Upper lobe of right lung (tissue), 1 donor: ENCODE data around the gene SLBP. TPM values are rescaled to one million over a fixed set of nuclear protein-coding genes. Genes with fewer than 3 reads are reported as not detected.
"Not testable (repeated sequence)": the region's sequence is repeated elsewhere in the genome, so short reads cannot be mapped to it uniquely, and the experiment has no call there.

Source experiments
- ATAC-seq: fragments of 200-7000 bp; cut with Tn5 transposase; one replicate; pipeline ENCODE4 v1.9.1; 2020; ENCODE audit warnings: mild to moderate bottlenecking, moderate library complexity
- DNase-seq: peaks from one replicate; pipeline ENCODE4 v3.0.0-alpha.2; 2020
- H3K27ac ChIP-seq: fragments of 200-600 bp; one replicate; pipeline ENCODE4 v1.8.0; 2022
- H3K27me3 ChIP-seq: fragments of 200-600 bp; one replicate; pipeline ENCODE4 v1.8.0; 2022; ENCODE audit warnings: mild to moderate bottlenecking
- H3K36me3 ChIP-seq: fragments of 200-600 bp; one replicate; pipeline ENCODE4 v1.8.0; 2022
- H3K4me1 ChIP-seq: fragments of 200-600 bp; one replicate; pipeline ENCODE4 v1.8.0; 2022
- H3K4me3 ChIP-seq: fragments of 200-600 bp; one replicate; pipeline ENCODE4 v1.8.0; 2022; ENCODE audit warnings: mild to moderate bottlenecking
- H3K9me3 ChIP-seq: fragments of 200-600 bp; one replicate; pipeline ENCODE4 v1.8.0; 2022
- CTCF ChIP-seq: fragments of 200-600 bp; IDR thresholded peaks from one replicate; pipeline ENCODE4 v1.8.0; 2022; ENCODE audit warnings: antibody characterized with exemption
- intact Hi-C: fragments of 100-400 bp; cut with DNase I; formaldehyde crosslinking; loops from one replicate; pipeline ENCODE4 v1.11.0; 2022
- total RNA-seq: library from RNA; stranded (reverse); fragmentation: NEBNext Ultra II Directional; extraction: Animal tissue kit (Norgen Biotek cat#: 25700); gene quantifications from one replicate; pipeline ENCODE4 v1.2.1, GENCODE V29; 2021
- donor health status: DM: no; HTN: yes; CAD: no; lungs with severe emphysema.

The SLBP gene
- total RNA-seq, 1 donor from 2014 or later: 32.8 TPM

DNA sequence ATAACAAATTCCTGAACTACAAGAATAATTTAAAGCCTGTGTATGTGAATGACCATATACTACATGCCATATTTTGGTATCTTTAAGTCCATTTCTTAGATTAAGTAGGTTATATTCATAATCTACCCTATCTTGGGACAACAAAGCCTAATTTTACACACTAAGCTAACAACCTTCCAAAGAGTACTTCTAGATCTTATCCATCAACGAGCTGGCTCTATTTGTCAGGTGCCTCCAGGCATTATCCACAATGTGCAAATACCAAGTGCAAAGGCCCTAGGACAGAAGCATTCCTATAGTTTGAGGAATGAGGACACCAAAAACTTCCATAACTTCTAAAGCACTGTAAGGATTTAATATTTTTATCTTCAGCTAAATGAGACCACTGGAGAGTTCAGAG lies 3.5 kb downstream of the SLBP start:
- no peak for TF ChIP-seq CTCF
- ATAC-seq (no peak), DNase-seq (no peak)
- Histone ChIP-seq H3K27me3 (no peaks in the 10 kb centered on the region), H3K36me3 (peaks cover 29% of the 10 kb centered on the region), H3K27ac (peak overlapping the region; percentile 1), H3K9me3 (no peaks in the 10 kb centered on the region), H3K4me3 (no peak overlapping the region), H3K4me1 (peaks cover 25% of the 10 kb centered on the region)
- intact Hi-C loops: no loop called here

GRCh38 chr4:1706358-1706757 lies 5.8 kb downstream of the SLBP start:
- intact Hi-C loops: no loop called here
- no peak overlapping the region for H3K27ac ChIP-seq
- no peak for ATAC-seq
- H3K4me3 ChIP-seq: no peak overlapping the region
- peaks cover 49% of the 10 kb centered on the region for H3K36me3 ChIP-seq
- H3K27me3 ChIP-seq: no peaks in the 10 kb centered on the region
- H3K4me1 ChIP-seq: peaks cover 21% of the 10 kb centered on the region
- peak; percentile 60 for DNase-seq
- no peak for TF ChIP-seq CTCF
- H3K9me3 ChIP-seq: no peaks in the 10 kb centered on the region

DNA sequence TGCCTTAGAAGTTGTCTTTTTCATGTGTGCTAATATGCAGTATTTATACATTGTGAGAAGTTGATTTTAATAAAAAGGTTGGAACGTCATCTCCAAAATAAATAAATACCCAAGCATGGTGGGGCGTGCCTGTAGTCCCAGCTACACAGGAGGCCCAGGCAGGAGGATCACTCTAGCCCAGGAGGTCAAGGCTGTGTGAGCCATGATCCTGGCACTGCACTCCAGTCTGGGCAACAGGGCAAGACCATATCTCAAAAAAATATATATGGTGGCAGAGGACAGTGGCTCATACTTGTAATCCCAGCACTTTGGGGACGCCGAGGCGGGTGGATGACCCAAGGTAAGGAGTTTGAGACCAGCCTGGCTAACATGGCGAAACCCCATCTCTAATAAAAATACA lies 6.4 kb downstream of the SLBP start:
- H3K9me3 ChIP-seq: no peaks in the 10 kb centered on the region
- H3K36me3 ChIP-seq: peaks cover 55% of the 10 kb centered on the region
- no peak overlapping the region for H3K27ac ChIP-seq
- intact Hi-C loops: no loop called here
- no peaks in the 10 kb centered on the region for H3K27me3 ChIP-seq
- peaks cover 16% of the 10 kb centered on the region for H3K4me1 ChIP-seq
- no peak for ATAC-seq
- H3K4me3 ChIP-seq: no peak overlapping the region
- TF ChIP-seq CTCF: no peak
- DNase-seq: peak; percentile 43

DNA sequence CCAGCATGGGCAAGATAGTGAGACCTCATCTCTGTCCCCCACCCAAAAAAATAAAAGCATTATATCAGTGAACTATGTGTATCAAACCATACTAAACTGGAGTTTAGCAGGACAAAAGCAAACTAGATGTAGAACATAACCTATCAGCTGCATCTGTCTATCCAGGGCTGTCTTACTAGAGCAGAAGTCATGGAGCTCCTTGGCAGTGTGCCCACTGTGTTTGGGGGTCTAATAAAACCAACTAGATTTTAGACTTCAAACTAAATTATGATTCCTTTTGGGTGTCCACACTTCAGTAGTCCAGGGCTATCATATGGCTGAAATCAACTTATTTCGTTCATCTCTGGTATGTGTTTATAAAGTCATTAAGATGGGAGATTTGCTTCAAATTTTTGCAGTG lies 8.3 kb downstream of the SLBP start:
- DNase-seq: no peak

GRCh38 chr4:1701671-1702070 lies 10.4 kb downstream of the SLBP start:
- ATAC-seq, H3K4me3 ChIP-seq, H3K4me1 ChIP-seq, H3K27ac ChIP-seq, H3K9me3 ChIP-seq, DNase-seq, H3K27me3 ChIP-seq, intact Hi-C loops: not testable (repeated sequence)
- peaks cover 92% of the 10 kb centered on the region for H3K36me3 ChIP-seq

More for the DNA sequence above, 8.3 kb downstream of the SLBP start:
- ATAC-seq: no peak
- no peaks in the 10 kb centered on the region for H3K9me3 ChIP-seq
- H3K27ac ChIP-seq: no peak overlapping the region
- intact Hi-C loops: no loop called here
- H3K4me1 ChIP-seq: peaks cover 5% of the 10 kb centered on the region
- H3K36me3 ChIP-seq: peaks cover 70% of the 10 kb centered on the region
- TF ChIP-seq CTCF: no peak
- H3K4me3 ChIP-seq: no peak overlapping the region
- H3K27me3 ChIP-seq: no peaks in the 10 kb centered on the region

GRCh38 chr4:1695913-1696312 lies 16.2 kb downstream of the SLBP start:
- Histone ChIP-seq H3K27me3 (no peaks in the 10 kb centered on the region), H3K4me3 (no peak overlapping the region), H3K27ac (no peak overlapping the region), H3K9me3 (no peaks in the 10 kb centered on the region), H3K36me3 (peaks cover 97% of the 10 kb centered on the region), H3K4me1 (no peaks in the 10 kb centered on the region)
- DNase-seq (no peak), ATAC-seq (no peak)
- intact Hi-C loops: no loop called here
- TF ChIP-seq CTCF: no peak
